LHCN-M2 (cell line): ENCODE results near the gene MYOZ1. TPM values are rescaled to one million over a fixed set of nuclear protein-coding genes. Genes with fewer than 3 reads are reported as not detected.
"Not testable (repeated sequence)": the region's sequence is repeated elsewhere in the genome, so short reads cannot be mapped to it uniquely, and the experiment has no call there.

Experiments used
- DNase-seq: peaks from one replicate; pipeline ENCODE4 v3.0.0-alpha.2; 2012; ENCODE audit warnings: low read depth
- polyA plus RNA-seq: library from polyadenylated mRNA; unstranded; fragments of >200 nt; gene quantifications from one replicate; pipeline ENCODE4 v1.2.1, GENCODE V29; 2012; ENCODE audit warnings: missing spikeins
- total RNA-seq: library from RNA; depleted of rRNA; stranded (reverse); fragments of >200 nt; gene quantifications from 2 replicates; pipeline ENCODE4 v1.2.3, GENCODE V29; 2014; rRNA removed

Gene MYOZ1
- total RNA-seq, result not detected in 2 replicates
- polyA plus RNA-seq, result 0.09 TPM

- no peak for DNase-seq
Observed at GRCh38 chr10:73641328-73642060, at the start of gene MYOZ1. Gene MYOZ1, minus strand, starts transcription at chr10:73641474. Its CDS starts 1,457 bp downstream, at chr10:73640017.

GRCh38 chr10:73690755-73691154 is 49.5 kb upstream of the MYOZ1 start:
- DNase-seq, result not testable (repeated sequence)

DNA sequence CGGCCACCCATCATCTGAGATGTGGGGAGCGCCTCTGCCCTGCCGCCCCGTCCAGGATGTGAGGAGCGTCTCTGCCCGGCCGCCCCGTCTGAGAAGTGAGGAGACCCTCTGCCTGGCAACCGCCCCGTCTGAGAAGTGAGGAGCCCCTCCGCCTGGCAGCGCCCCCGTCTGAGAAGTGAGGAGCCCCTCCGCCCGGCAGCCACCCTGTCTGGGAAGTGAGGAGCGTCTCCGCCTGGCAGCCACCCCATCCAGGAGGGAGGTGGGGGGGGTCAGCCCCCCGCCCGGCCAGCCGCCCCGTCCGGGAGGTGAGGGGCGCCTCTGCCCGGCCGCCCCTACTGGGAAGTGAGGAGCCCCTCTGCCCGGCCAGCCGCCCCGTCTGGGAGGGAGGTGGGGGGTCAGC is 48.3 kb upstream of the MYOZ1 start:
- DNase-seq, result not testable (repeated sequence)

- DNase-seq, result not testable (repeated sequence)
Observed at GRCh38 chr10:73687641-73688040, 46.4 kb upstream of the MYOZ1 start.

- not testable (repeated sequence) for DNase-seq
Observed at GRCh38 chr10:73674546-73674945, 33.3 kb upstream of the MYOZ1 start.

DNA sequence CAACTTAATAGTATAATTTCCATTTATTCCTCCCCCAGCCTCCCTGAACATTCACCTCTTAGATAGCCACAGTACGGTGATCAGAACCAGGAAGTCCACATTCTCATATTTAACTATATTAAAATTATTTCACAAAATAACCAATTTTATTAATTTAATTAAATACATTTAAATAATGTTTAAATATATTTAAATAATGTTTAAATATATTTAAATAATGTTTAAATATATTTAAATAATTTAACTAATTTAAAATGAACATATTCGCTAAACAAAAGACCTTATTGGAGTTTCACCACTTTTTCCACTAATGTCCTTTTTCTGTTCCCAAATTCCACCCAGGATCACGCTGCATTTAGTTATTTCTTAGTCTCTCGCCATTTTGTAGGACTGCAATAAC is 27.1 kb upstream of the MYOZ1 start:
- not testable (repeated sequence) for DNase-seq

GRCh38 chr10:73666153-73666809 is 25.0 kb upstream of the MYOZ1 start:
- DNase-seq, result not testable (repeated sequence)

- not testable (repeated sequence) for DNase-seq
Observed at GRCh38 chr10:73665581-73665980, 24.3 kb upstream of the MYOZ1 start.

GRCh38 chr10:73664156-73665040 is 23.1 kb upstream of the MYOZ1 start:
- peak; percentile 63 for DNase-seq

DNA sequence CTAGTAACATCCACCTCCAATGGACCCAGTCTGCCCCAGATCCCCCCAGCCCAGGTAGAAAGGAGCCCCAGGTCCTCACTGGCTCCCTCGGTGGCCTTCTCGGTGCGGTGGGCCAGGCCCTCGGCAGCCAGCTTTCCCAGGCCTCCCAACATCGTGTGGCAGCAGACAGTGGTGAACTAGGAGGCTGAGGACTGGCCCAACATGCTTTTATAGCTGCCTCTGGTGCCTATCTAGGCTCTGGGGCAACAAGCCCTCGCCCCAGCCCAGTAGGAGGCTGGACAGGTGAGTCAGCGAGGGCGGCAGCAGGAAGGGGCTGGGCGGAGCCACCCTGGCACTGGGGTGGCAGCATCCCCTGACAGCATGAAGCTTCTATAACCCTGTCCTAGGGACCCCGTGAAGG is 22.3 kb upstream of the MYOZ1 start:
- not testable (repeated sequence) for DNase-seq

DNA sequence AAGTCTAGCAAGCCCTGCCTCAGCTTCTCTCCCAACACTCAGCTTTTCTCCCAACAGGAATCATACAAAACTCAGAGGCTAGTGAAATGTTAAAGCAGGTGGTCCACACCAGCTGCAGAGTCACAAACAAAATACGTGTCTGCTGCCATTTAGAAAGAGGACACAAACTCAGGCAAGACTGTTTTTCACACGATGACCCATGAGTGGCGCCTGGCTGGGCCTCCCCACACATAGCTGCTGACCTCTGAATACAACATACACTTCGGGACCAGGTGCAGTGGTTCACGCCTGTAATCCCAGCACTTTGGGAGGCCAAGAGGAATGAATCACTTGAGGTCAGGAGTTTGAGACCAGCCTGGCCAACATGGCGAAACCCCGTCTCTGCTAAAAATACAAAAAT is 21.4 kb upstream of the MYOZ1 start:
- DNase-seq, result peak; percentile 52

- DNase-seq, result peak; percentile 95
Observed at GRCh38 chr10:73655990-73656298, 14.7 kb upstream of the MYOZ1 start, which contains the start of gene SYNPO2L. Gene SYNPO2L, minus strand, starts transcription at chr10:73656029. Its CDS starts 107 bp downstream, at chr10:73655922.

GRCh38 chr10:73655257-73655989 is 14.1 kb upstream of the MYOZ1 start:
- DNase-seq, result no peak

DNA sequence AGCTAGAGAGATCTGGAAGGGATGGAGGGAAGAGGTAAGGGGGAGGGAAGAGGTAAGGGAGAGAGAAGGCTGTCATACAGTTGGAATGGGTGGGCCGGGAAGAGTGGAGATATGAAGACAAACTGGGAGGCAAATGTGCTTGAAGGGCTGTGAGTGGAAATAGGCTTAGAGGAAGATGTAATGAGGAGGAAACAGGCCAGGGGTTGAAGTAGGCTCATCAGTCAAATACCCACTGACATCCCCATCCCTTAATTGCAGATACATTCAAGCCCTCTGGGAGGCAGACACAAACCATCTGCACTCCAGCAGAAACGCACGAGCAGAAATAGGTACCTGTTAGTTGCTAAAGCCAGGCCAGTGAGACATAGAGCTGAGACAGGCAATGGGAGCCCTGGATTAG is 12.4 kb upstream of the MYOZ1 start:
- peak; percentile 49 for DNase-seq

DNA sequence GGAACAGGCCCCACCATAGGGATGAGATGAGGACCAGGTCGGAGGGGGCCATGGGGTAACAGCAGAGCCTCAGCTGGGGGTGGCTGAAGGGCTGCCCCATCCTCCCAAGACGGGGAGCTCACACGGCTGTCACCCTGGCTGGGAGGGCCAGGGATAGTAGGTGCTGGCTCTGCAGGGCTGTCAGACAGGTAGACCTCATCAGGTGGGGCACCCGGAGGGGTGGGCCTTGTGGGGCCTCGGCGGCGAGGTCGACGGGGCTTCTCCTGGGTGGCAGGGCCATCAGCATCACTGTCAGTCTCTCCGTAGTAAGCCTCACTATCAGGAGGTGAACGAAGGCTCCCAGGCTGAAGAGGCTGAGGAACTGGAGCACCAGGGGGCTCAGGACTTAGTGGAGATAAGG is 11.9 kb upstream of the MYOZ1 start:
- DNase-seq, result no peak

- peak; percentile 87 for DNase-seq
Observed at GRCh38 chr10:73650537-73651331, 9.5 kb upstream of the MYOZ1 start.

GRCh38 chr10:73649876-73650536 is 8.7 kb upstream of the MYOZ1 start:
- peak; percentile 52 for DNase-seq

GRCh38 chr10:73648975-73649829 is 7.9 kb upstream of the MYOZ1 start:
- no peak for DNase-seq
